OCI-LY1 (cell line): ENCODE data around the gene ID1.

Source experiments
- H2AFZ ChIP-seq: fragments of 200-600 bp; sonication (generic), shearing (Covaris generic); 2 replicates; pipeline ENCODE4 v1.6.0; 2014; ENCODE audit warnings: antibody characterized with exemption, mild to moderate bottlenecking, low read length
- H3F3A ChIP-seq: fragments of 200-600 bp; sonication (generic), shearing (Covaris generic); 2 replicates; pipeline ENCODE4 v1.6.0; 2014; ENCODE audit warnings: mild to moderate bottlenecking, antibody characterized with exemption, low read length, moderate library complexity; ENCODE audit not compliant: insufficient read depth
- H3K27ac ChIP-seq: fragments of 200-600 bp; sonication (generic); 2 replicates; pipeline ENCODE4 v1.5.1; 2014; ENCODE audit warnings: low read length, mixed run types, mild to moderate bottlenecking, low read depth; ENCODE audit not compliant: poor library complexity, severe bottlenecking
- H3K27me3 ChIP-seq: fragments of 200-600 bp; sonication (generic); 2 replicates; pipeline ENCODE4 v1.6.0; 2014; ENCODE audit warnings: antibody characterized with exemption, mild to moderate bottlenecking, low read length, moderate library complexity; ENCODE audit not compliant: insufficient read depth
- H3K36me3 ChIP-seq: fragments of 200-600 bp; sonication (generic); 2 replicates; pipeline ENCODE4 v1.6.1; 2014; ENCODE audit warnings: mild to moderate bottlenecking, antibody characterized with exemption, low read length, moderate library complexity, mixed read lengths; ENCODE audit not compliant: insufficient read depth
- H3K4me1 ChIP-seq: fragments of 200-600 bp; sonication (generic); 2 replicates; pipeline ENCODE4 v1.5.1; 2014; ENCODE audit warnings: mild to moderate bottlenecking, low read length, moderate library complexity; ENCODE audit not compliant: insufficient read depth, severe bottlenecking
- H3K4me2 ChIP-seq: fragments of 200-600 bp; sonication (generic), shearing (Covaris generic); 2 replicates; pipeline ENCODE4 v1.6.1; 2014; ENCODE audit warnings: low read length
- H3K4me3 ChIP-seq: fragments of 200-600 bp; sonication (generic); 2 replicates; pipeline ENCODE4 v1.5.1; 2014; ENCODE audit warnings: low read length, low read depth, mild to moderate bottlenecking, mixed read lengths; ENCODE audit not compliant: poor library complexity, severe bottlenecking
- H3K79me2 ChIP-seq: fragments of 200-600 bp; shearing (Covaris generic); 2 replicates; pipeline ENCODE4 v1.6.1; 2016; ENCODE audit warnings: mixed run types, low read length, mixed read lengths; ENCODE audit not compliant: insufficient read depth
- H3K9ac ChIP-seq: fragments of 200-600 bp; sonication (generic), shearing (Covaris generic); 2 replicates; pipeline ENCODE4 v1.6.1; 2014; ENCODE audit warnings: mild to moderate bottlenecking, low read length, mixed read lengths
- H3K9me2 ChIP-seq: fragments of 200-600 bp; sonication (generic), shearing (Covaris generic); 2 replicates; pipeline ENCODE4 v1.6.1; 2014; ENCODE audit warnings: low read depth, mild to moderate bottlenecking, low read length, mixed read lengths
- H3K9me3 ChIP-seq: fragments of 200-600 bp; shearing (Covaris generic); 2 replicates; pipeline ENCODE4 v1.6.1; 2014; ENCODE audit warnings: low read length, mixed read lengths
- H4K20me1 ChIP-seq: fragments of 200-600 bp; sonication (generic), shearing (Covaris generic); 2 replicates; pipeline ENCODE4 v1.6.0; 2016; ENCODE audit warnings: mild to moderate bottlenecking, low read length; ENCODE audit not compliant: insufficient read depth
- EZH2 ChIP-seq: fragments of 200-600 bp; sonication (generic), shearing (Covaris generic); IDR thresholded peaks from 2 replicates; pipeline ENCODE4 v1.8.0; 2017; ENCODE audit warnings: borderline replicate concordance, mixed run types, mild to moderate bottlenecking, antibody characterized with exemption, low read length, moderate library complexity, mixed read lengths
- TF ChIP-seq, protein P1 (sequence below): fragments of 200-600 bp; sonication (generic), shearing (Covaris generic); IDR thresholded peaks from 2 replicates; pipeline ENCODE4 v1.5.1; 2017; ENCODE audit warnings: mild to moderate bottlenecking, antibody characterized with exemption, low read length, moderate library complexity, mixed read lengths

Gene ID1

DNA sequence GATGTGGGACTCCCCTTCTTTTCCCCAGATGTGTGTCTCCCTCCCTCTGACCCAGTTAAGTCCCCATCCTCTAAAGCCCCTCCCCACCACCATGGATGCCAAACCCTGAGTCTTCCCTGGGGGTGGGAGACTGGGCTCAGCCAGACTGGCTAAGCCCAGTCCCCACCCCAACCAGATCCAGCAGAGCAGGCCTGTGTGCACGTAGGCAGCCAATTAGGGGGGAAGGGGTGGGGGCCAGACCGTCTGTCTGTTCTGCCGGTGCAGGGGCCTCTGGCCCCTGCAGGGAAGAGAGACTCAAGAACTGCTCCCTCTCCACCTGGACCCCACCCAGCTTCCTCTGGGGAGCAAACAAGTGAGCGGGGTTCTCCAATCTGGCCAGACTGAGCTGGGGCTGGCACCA lies 33.2 kb downstream of the ID1 start:
- Histone ChIP-seq H4K20me1 (no peaks in the 10 kb centered on the region), H3K9me3 (no peaks in the 10 kb centered on the region), H3K9me2 (no peaks in the 10 kb centered on the region), H3K27ac (no peak overlapping the region), H3K4me3 (no peak overlapping the region), H2AFZ (no peak overlapping the region), H3K4me1 (no peaks in the 10 kb centered on the region), H3K9ac (no peak overlapping the region), H3K79me2 (no peaks in the 10 kb centered on the region), H3K36me3 (no peaks in the 10 kb centered on the region), H3K4me2 (no peak overlapping the region), H3K27me3 (peaks cover 6% of the 10 kb centered on the region; the same call in 1 of the 2 replicates), H3F3A (no peaks in the 10 kb centered on the region)
- TF ChIP-seq, protein P1, sequence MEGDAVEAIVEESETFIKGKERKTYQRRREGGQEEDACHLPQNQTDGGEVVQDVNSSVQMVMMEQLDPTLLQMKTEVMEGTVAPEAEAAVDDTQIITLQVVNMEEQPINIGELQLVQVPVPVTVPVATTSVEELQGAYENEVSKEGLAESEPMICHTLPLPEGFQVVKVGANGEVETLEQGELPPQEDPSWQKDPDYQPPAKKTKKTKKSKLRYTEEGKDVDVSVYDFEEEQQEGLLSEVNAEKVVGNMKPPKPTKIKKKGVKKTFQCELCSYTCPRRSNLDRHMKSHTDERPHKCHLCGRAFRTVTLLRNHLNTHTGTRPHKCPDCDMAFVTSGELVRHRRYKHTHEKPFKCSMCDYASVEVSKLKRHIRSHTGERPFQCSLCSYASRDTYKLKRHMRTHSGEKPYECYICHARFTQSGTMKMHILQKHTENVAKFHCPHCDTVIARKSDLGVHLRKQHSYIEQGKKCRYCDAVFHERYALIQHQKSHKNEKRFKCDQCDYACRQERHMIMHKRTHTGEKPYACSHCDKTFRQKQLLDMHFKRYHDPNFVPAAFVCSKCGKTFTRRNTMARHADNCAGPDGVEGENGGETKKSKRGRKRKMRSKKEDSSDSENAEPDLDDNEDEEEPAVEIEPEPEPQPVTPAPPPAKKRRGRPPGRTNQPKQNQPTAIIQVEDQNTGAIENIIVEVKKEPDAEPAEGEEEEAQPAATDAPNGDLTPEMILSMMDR: no peak
- TF ChIP-seq EZH2: no peak

DNA sequence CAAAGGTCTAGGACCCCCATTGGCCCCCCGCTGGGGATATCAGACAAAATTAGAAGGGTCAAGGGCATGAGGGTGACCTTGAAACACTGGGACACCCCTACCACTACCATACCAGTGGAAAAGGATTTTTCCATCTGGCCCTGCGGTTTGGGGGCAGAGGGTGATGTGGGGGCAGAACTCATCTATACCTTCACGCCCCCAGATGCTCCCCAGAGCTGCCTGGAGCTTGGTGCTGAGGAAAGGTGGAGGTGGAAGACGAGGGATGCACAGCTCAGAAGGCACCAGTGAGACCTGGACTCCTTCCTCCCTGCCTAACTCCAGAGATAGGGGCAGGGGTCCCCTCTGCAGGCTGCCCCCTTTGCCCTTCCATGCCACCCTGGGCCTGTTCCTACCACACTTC lies 33.7 kb downstream of the ID1 start:
- H3K9me2 ChIP-seq: no peaks in the 10 kb centered on the region
- H3K79me2 ChIP-seq: no peaks in the 10 kb centered on the region
- peaks cover 6% of the 10 kb centered on the region; the same call in 1 of the 2 replicates for H3K27me3 ChIP-seq
- H4K20me1 ChIP-seq: no peaks in the 10 kb centered on the region
- no peaks in the 10 kb centered on the region for H3K36me3 ChIP-seq
- no peak overlapping the region for H2AFZ ChIP-seq
- no peaks in the 10 kb centered on the region for H3K4me1 ChIP-seq
- TF ChIP-seq EZH2: no peak
- TF ChIP-seq, protein P1: no peak
- H3K9me3 ChIP-seq: no peaks in the 10 kb centered on the region
- no peak overlapping the region for H3K4me3 ChIP-seq
- H3K4me2 ChIP-seq: no peak overlapping the region
- H3K27ac ChIP-seq: no peak overlapping the region
- H3F3A ChIP-seq: no peaks in the 10 kb centered on the region
- no peak overlapping the region for H3K9ac ChIP-seq

DNA sequence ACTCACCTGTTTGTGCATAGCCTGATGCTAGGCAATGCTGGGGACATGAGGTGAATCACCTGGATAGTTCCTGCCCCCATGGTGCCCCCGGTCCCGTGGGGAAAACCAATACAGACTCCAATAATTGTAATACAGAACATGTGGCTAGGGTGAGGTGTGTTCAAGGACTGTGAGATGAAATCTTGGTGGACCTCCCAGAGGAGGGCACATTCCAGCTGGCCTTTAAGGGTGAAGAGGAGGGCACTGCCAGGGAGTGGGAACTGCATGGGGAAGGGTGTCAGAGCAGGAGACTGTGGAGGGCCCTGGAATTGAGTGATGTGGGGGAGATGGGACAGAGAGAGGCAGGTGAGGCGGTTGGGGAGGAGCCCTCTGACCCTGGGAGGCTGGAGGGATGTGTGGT lies 35.2 kb downstream of the ID1 start:
- Histone ChIP-seq H3K4me1 (no peaks in the 10 kb centered on the region), H3K9me2 (no peaks in the 10 kb centered on the region), H3F3A (no peaks in the 10 kb centered on the region), H3K27ac (no peak overlapping the region), H3K4me3 (no peak overlapping the region), H3K36me3 (no peaks in the 10 kb centered on the region), H3K4me2 (no peak overlapping the region), H3K27me3 (peaks cover 6% of the 10 kb centered on the region; the same call in 1 of the 2 replicates), H2AFZ (no peak overlapping the region), H3K79me2 (no peaks in the 10 kb centered on the region), H3K9ac (no peak overlapping the region), H3K9me3 (no peaks in the 10 kb centered on the region), H4K20me1 (no peaks in the 10 kb centered on the region)
- TF ChIP-seq, protein P1: no peak
- no peak for TF ChIP-seq EZH2
